Pancreas (tissue), 10 donors: ENCODE data around the gene FAM81A. TPM values are rescaled to one million over a fixed set of nuclear protein-coding genes. Genes with fewer than 3 reads are reported as not detected.

Experiments used
- ATAC-seq, 4 donors: fragments of 200-7000 bp; cut with Tn5 transposase; one replicate each; pipeline versions ENCODE4 v1.8.0 to v1.9.1; 2020; ENCODE audit warnings: mild to moderate bottlenecking in 4 of 4, moderate library complexity in 4 of 4
- DNase-seq, 6 donors: peaks; one replicate each; pipeline ENCODE4 v3.0.0-alpha.2; 2020
- FAIRE-seq: peaks from 2 replicates; lab custom pipeline; 2012; peaks lifted over from hg19 to GRCh38; lab: Jason Lieb, UNC
- H3K27ac ChIP-seq, 4 donors: fragments of 200-600 bp; sonication (generic); 1 replicate in 3 of 4; 2 replicates in 1 of 4; pipeline versions ENCODE4 v1.5.0 to v1.8.0; 2020
- H3K27me3 ChIP-seq, 4 donors: fragments of 200-600 bp; one replicate each; pipeline ENCODE4 v1.8.0; 2021
- H3K36me3 ChIP-seq, 3 donors: fragments of 200-600 bp; sonication (generic) in 1 of 3; one replicate each; pipeline versions ENCODE4 v1.5.0 to v1.8.0; 2020 to 2021
- H3K4me1 ChIP-seq, 3 donors: fragments of 200-600 bp; one replicate each; pipeline ENCODE4 v1.8.0; 2021
- H3K4me3 ChIP-seq, 4 donors: fragments of 200-600 bp; sonication (generic) in 2 of 4; one replicate each; pipeline versions ENCODE4 v1.5.0 to v1.8.0; 2020 to 2021
- H3K9me3 ChIP-seq, 4 donors: fragments of 200-600 bp; one replicate each; pipeline ENCODE4 v1.8.0; 2021
- CTCF ChIP-seq, 4 donors: fragments of 200-600 bp; sonication (generic) in 3 of 4; IDR thresholded peaks; one replicate each; pipeline versions ENCODE4 v1.5.0 to v1.8.0; 2021; ENCODE audit warnings: antibody characterized with exemption in 4 of 4
- WGBS, 2 donors: extraction: QIAGEN DNeasy Blood & Tissue Kit; methylation state at CpG; one replicate each; pipeline ENCODE4 v1.1.7; 2013; 5-methylcytosine and 5-hydroxymethylcytosine counted together
- intact Hi-C, 3 donors: fragments of 100-400 bp; cut with DNase I; formaldehyde crosslinking; loops; one replicate each; pipeline versions ENCODE4 v1.11.1 to v1.14.2; 2022
- polyA plus RNA-seq, 2 donors: library from polyadenylated mRNA; stranded (reverse); fragments of 200-250 nt; gene quantifications; one replicate each; pipeline ENCODE4 v1.2.3, GENCODE V29; 2013
- total RNA-seq, 6 donors: library from RNA; stranded (reverse); fragmentation: NEBNext Ultra II Directional in 4 of 6; extraction: Animal tissue kit (Norgen Biotek cat#: 25700) in 4 of 6; gene quantifications; one replicate each; pipeline versions ENCODE4 v1.2.1 to v1.2.4, GENCODE V29; 2021 to 2023
- donor health status: healthy with polysubstance abuse.
- donor health status: DM: no; HTN: no; CAD: no; lungs with moderate emphysema.
- donor health status: DM: no; HTN: no; CAD: no.
- donor health status: control.
- donor health status: control.
- donor health status: Bipolar disorder and iron deficiency.
- donor health status: DM: yes; HTN: yes; CAD: no.
- donor health status: DM: no; HTN: no; CAD: no.
- donor health status: DM: no; HTN: no; CAD: no.
- donor health status: DM: yes; HTN: yes; CAD: no.

FAM81A gene
- total and polyA plus RNA-seq, 8 donors = 0.34 to 2.2 (median 0.62) TPM

- TF ChIP-seq CTCF (IDR thresholded peaks at IDR 0.05) = no peak
- Histone ChIP-seq H3K27ac (no peak overlapping the region), H3K4me1 (peaks cover 0 to 3% (median 0%) of the 10 kb centered on the region in 3 donors), H3K36me3 (no peaks in the 10 kb centered on the region), H3K9me3 (no peaks in the 10 kb centered on the region), H3K4me3 (no peak overlapping the region), H3K27me3 (no peaks in the 10 kb centered on the region)
- FAIRE-seq (no peak), ATAC-seq (peak in 1 of 4 donors; percentile 5), DNase-seq (no peak)
- intact Hi-C loops = no loop called here
- WGBS, 2 donors = 94 to 98% methylated on average over 1 of the region's 1 CpG
Measured at GRCh38 chr15:59528429-59528828, 90.4 kb downstream of the FAM81A start.

- ATAC-seq (peak; percentile 96 to 98 (median 98)), FAIRE-seq (no peak), DNase-seq (peak; percentile 67 to 86 (median 77))
- H3K4me3 ChIP-seq = no peak overlapping the region
- H3K4me1 ChIP-seq = peaks cover 0 to 3% (median 0%) of the 10 kb centered on the region in 3 donors
- no peaks in the 10 kb centered on the region for H3K36me3 ChIP-seq
- 12 to 13% methylated on average over 8 of the region's 8 CpGs for WGBS, 2 donors
- TF ChIP-seq CTCF (IDR thresholded peaks at IDR 0.05) = peak; percentile 59 to 70 (median 69)
- H3K27me3 ChIP-seq = no peaks in the 10 kb centered on the region
- H3K9me3 ChIP-seq = no peaks in the 10 kb centered on the region
- intact Hi-C loops = no loop called here
- H3K27ac ChIP-seq = no peak overlapping the region
Measured at GRCh38 chr15:59528961-59529402, 91.0 kb downstream of the FAM81A start.

GRCh38 chr15:59531066-59531675 is 93.2 kb downstream of the FAM81A start:
- no peak for FAIRE-seq
- no peak for TF ChIP-seq CTCF (IDR thresholded peaks at IDR 0.05)
- H3K9me3 ChIP-seq = no peaks in the 10 kb centered on the region
- H3K27ac ChIP-seq = no peak overlapping the region
- no peaks in the 10 kb centered on the region for H3K36me3 ChIP-seq
- WGBS, 2 donors = 54 to 66% methylated on average over 9 of the region's 9 CpGs
- no peaks in the 10 kb centered on the region for H3K27me3 ChIP-seq
- peaks cover 0 to 3% (median 0%) of the 10 kb centered on the region in 3 donors for H3K4me1 ChIP-seq
- H3K4me3 ChIP-seq = no peak overlapping the region
- DNase-seq = no peak
- intact Hi-C loops = loop anchor here in 1 of 3 donors (10.0 kb wide), 1 partner anchor 94 kb away; no protein-coding TSS in a partner anchor
- ATAC-seq = no peak

- WGBS, 2 donors = 12 to 16% methylated on average over 8 of the region's 8 CpGs
- Histone ChIP-seq H3K4me3 (no peak overlapping the region), H3K36me3 (no peaks in the 10 kb centered on the region), H3K9me3 (no peaks in the 10 kb centered on the region), H3K4me1 (peaks cover 0 to 3% (median 0%) of the 10 kb centered on the region in 3 donors), H3K27me3 (no peaks in the 10 kb centered on the region), H3K27ac (no peak overlapping the region)
- no peak for FAIRE-seq
- peak in 3 of 4 donors; percentile 24 to 64 (median 43) for TF ChIP-seq CTCF (IDR thresholded peaks at IDR 0.05)
- no peak for DNase-seq
- ATAC-seq = peak in 3 of 4 donors; percentile 53 to 67 (median 57)
- intact Hi-C loops = loop anchor here in 1 of 3 donors (10.0 kb wide), 1 partner anchor 92 kb away; no protein-coding TSS in a partner anchor
Measured at GRCh38 chr15:59532770-59533379, 94.9 kb downstream of the FAM81A start.
